CD4-positive, alpha-beta T cell (primary cell): ENCODE data around the gene PTPRK. TPM values are rescaled to one million over a fixed set of nuclear protein-coding genes. Genes with fewer than 3 reads are reported as not detected.

ENCODE experiments used
- ATAC-seq: fragments of 200-7000 bp; cut with Tn5 transposase; one replicate; pipeline ENCODE4 v1.10.0; 2022; ENCODE audit warnings: mild to moderate bottlenecking; ENCODE audit not compliant: poor library complexity
- CTCF ChIA-PET: fragments of 350-600 bp; sonication (Branson Sonifier 250); formaldehyde crosslinking; loops from one replicate; lab custom pipeline; 2021; ENCODE audit warnings: antibody characterized with exemption, inconsistent platforms; lab: Charles Lee
- POLR2A ChIA-PET: fragments of 350-600 bp; sonication (Branson Sonifier 250); formaldehyde crosslinking; loops from one replicate; lab custom pipeline; 2021; ENCODE audit warnings: antibody characterized with exemption, inconsistent platforms; lab: Charles Lee
- DNase-seq, 14 experiments: peaks; one replicate each; pipeline ENCODE4 v3.0.0-alpha.2; 2013 to 2020; ENCODE audit warnings: mixed read lengths in 2 of 14
- H3K27ac ChIP-seq, 2 donors: one replicate each; pipeline versions ENCODE4 v1.5.1 to v1.7.0; 2013; ENCODE audit warnings: low read length in 2 of 2, low read depth in 1 of 2, mild to moderate bottlenecking in 1 of 2
- H3K27me3 ChIP-seq, 2 experiments: 1 replicate in 1 of 2; 2 replicates in 1 of 2; pipeline versions ENCODE4 v1.6.1 to v1.7.0; 2013; ENCODE audit warnings: low read length in 2 of 2, control low read depth in 1 of 2, mild to moderate bottlenecking in 1 of 2, moderate library complexity in 1 of 2; ENCODE audit not compliant: insufficient read depth in 2 of 2, control insufficient read depth in 1 of 2
- H3K36me3 ChIP-seq: one replicate; pipeline ENCODE4 v1.6.1; 2013; ENCODE audit warnings: low read length, control low read depth; ENCODE audit not compliant: insufficient read depth
- H3K4me1 ChIP-seq: one replicate; pipeline ENCODE4 v1.6.1; 2013; ENCODE audit warnings: low read length, control low read depth; ENCODE audit not compliant: insufficient read depth
- H3K4me3 ChIP-seq: one replicate; pipeline ENCODE4 v1.5.1; 2013; ENCODE audit warnings: mild to moderate bottlenecking, low read length, moderate library complexity
- H3K9me3 ChIP-seq, 2 experiments: 1 replicate in 1 of 2; 2 replicates in 1 of 2; pipeline versions ENCODE4 v1.6.1 to v1.7.0; 2013; ENCODE audit warnings: low read length in 2 of 2, mild to moderate bottlenecking in 2 of 2, control low read depth in 1 of 2, moderate library complexity in 1 of 2; ENCODE audit not compliant: control insufficient read depth in 1 of 2, insufficient read depth in 1 of 2
- H3K27ac Mint-ChIP-seq: one replicate; pipeline ENCODE4 v1.8.0; 2020; ENCODE audit warnings: mixed read lengths
- H3K27me3 Mint-ChIP-seq: one replicate; pipeline ENCODE4 v1.8.0; 2021; ENCODE audit warnings: mixed read lengths
- H3K36me3 Mint-ChIP-seq: one replicate; pipeline ENCODE4 v1.8.0; 2021; ENCODE audit warnings: low read depth, mixed read lengths
- H3K4me1 Mint-ChIP-seq: one replicate; pipeline ENCODE4 v1.8.0; 2021; ENCODE audit warnings: low read depth, mixed read lengths
- H3K4me3 Mint-ChIP-seq: one replicate; pipeline ENCODE4 v1.8.0; 2020; ENCODE audit warnings: mild to moderate bottlenecking, mixed read lengths
- H3K9me3 Mint-ChIP-seq: one replicate; pipeline ENCODE4 v1.8.0; 2020; ENCODE audit warnings: mixed read lengths
- intact Hi-C, 2 experiments: fragments of 100-400 bp; cut with DNase I in 1 of 2; cut with micrococcal nuclease in 1 of 2; formaldehyde crosslinking; loops; one replicate each; pipeline versions ENCODE4 v1.15.1 to v1.9.0; 2023 to 2025; cut with DNase I, micrococcal nuclease
- total RNA-seq, 174 experiments: library from RNA in 2 of 174; stranded (reverse) in 2 of 174; gene quantifications; one replicate each; pipeline ENCODE4 v1.2.3 and lab custom pipeline; 2021 to 2026
- TF ChIP-seq, protein P1 (sequence below): fragments of 200-600 bp; IDR thresholded peaks from one replicate; pipeline ENCODE4 v1.8.0; 2022; ENCODE audit warnings: antibody characterized with exemption, mild to moderate bottlenecking

The PTPRK gene
- total RNA-seq, 2 experiments from 2014 or later = 8.4 to 10.3 TPM

DNA sequence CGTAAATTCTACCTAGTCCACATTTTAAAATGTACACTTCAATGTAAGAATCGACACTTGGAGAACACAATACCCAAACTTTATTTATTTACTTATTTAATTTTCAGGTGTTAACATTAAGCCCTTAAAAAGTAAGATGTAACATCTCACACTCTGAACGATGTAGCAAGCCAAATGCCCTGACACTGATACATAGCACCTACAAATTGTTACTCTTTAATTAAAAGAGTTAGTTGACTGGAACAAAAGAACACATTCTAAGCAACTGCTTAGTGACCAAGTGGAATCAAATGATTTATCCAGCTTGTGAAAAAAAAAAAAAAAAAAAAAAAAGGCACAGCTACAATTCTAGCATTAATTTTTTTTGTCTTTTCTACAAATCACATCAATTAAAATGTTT lies 327.4 kb downstream of the PTPRK start:
- Histone ChIP-seq H3K4me1 (no peaks in the 10 kb centered on the region), H3K27me3 (no peaks in the 10 kb centered on the region), H3K27ac (no peak overlapping the region), H3K4me3 (no peak overlapping the region), H3K9me3 (no peaks in the 10 kb centered on the region), H3K36me3 (no peaks in the 10 kb centered on the region)
- intact Hi-C loops = no loop called here
- TF ChIP-seq, protein P1, sequence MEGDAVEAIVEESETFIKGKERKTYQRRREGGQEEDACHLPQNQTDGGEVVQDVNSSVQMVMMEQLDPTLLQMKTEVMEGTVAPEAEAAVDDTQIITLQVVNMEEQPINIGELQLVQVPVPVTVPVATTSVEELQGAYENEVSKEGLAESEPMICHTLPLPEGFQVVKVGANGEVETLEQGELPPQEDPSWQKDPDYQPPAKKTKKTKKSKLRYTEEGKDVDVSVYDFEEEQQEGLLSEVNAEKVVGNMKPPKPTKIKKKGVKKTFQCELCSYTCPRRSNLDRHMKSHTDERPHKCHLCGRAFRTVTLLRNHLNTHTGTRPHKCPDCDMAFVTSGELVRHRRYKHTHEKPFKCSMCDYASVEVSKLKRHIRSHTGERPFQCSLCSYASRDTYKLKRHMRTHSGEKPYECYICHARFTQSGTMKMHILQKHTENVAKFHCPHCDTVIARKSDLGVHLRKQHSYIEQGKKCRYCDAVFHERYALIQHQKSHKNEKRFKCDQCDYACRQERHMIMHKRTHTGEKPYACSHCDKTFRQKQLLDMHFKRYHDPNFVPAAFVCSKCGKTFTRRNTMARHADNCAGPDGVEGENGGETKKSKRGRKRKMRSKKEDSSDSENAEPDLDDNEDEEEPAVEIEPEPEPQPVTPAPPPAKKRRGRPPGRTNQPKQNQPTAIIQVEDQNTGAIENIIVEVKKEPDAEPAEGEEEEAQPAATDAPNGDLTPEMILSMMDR = no peak
- no peaks in the 10 kb centered on the region for H3K27me3 Mint-ChIP-seq
- H3K4me3 Mint-ChIP-seq = no peak overlapping the region
- DNase-seq (no peak), ATAC-seq (no peak)
- ChIA-PET CTCF (no interaction called here), POLR2A (no interaction called here)
- H3K4me1 Mint-ChIP-seq = no peaks in the 10 kb centered on the region
- no peaks in the 10 kb centered on the region for H3K9me3 Mint-ChIP-seq
- H3K36me3 Mint-ChIP-seq = no peaks in the 10 kb centered on the region
- H3K27ac Mint-ChIP-seq = no peak overlapping the region

DNA sequence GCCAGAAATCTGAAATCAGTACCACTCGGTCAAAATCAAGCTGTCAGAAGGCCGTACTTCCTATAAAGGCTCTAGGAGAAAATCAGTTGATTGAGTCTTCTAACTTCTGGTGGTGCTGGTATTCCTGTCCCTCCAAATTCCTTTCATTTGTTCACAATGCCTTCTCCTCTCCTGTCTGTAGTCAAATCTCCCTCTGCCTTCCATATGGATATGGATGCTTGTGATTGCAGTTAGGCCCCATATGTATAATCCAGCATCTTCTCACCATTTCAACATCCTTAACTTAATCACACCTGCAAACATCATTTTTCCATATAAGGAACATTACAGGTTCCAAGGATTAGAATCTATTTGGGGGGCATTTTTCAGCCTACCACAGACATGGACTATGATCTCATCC lies 331.7 kb downstream of the PTPRK start:
- ATAC-seq = no peak
- intact Hi-C loops = no loop called here
- ChIA-PET CTCF (no interaction called here), POLR2A (no interaction called here)
- Mint-ChIP-seq H3K9me3 (no peaks in the 10 kb centered on the region), H3K4me1 (no peaks in the 10 kb centered on the region), H3K27me3 (no peaks in the 10 kb centered on the region), H3K4me3 (no peak overlapping the region), H3K36me3 (no peaks in the 10 kb centered on the region), H3K27ac (no peak overlapping the region)
- Histone ChIP-seq H3K27me3 (no peaks in the 10 kb centered on the region), H3K9me3 (no peaks in the 10 kb centered on the region), H3K27ac (no peak overlapping the region), H3K4me1 (no peaks in the 10 kb centered on the region), H3K4me3 (no peak overlapping the region), H3K36me3 (no peaks in the 10 kb centered on the region)
- no peak for DNase-seq
- TF ChIP-seq, protein P1 = no peak

DNA sequence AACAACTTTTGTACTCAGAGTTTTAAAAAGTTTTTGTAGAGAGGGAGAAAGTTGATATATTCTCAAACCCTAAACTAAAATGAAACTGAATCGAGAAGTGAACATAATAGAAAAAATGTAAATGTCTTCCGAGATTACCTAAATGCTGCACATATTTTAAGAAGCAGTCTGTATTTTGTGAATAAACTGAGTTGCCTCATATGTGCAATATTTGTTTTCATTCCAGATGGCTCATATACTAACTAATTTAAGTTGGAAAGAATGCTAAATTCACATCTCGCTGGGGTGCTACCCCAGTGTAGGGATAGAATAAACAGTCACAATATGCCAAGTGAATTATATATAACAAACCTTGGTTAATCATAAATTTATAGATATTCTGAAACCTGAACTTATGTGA lies 333.7 kb downstream of the PTPRK start:
- DNase-seq (no peak), ATAC-seq (no peak)
- Histone ChIP-seq H3K4me3 (no peak overlapping the region), H3K27ac (no peak overlapping the region), H3K4me1 (no peaks in the 10 kb centered on the region), H3K36me3 (no peaks in the 10 kb centered on the region), H3K27me3 (no peaks in the 10 kb centered on the region), H3K9me3 (no peaks in the 10 kb centered on the region)
- intact Hi-C loops = no loop called here
- no peaks in the 10 kb centered on the region for H3K4me1 Mint-ChIP-seq
- no peak overlapping the region for H3K4me3 Mint-ChIP-seq
- POLR2A ChIA-PET = no interaction called here
- no peaks in the 10 kb centered on the region for H3K27me3 Mint-ChIP-seq
- CTCF ChIA-PET = no interaction called here
- no peak overlapping the region for H3K27ac Mint-ChIP-seq
- TF ChIP-seq, protein P1 = no peak
- no peaks in the 10 kb centered on the region for H3K9me3 Mint-ChIP-seq
- no peaks in the 10 kb centered on the region for H3K36me3 Mint-ChIP-seq
